HCT116 (cell line): ENCODE measurements around the gene ILDR2. TPM values are rescaled to one million over a fixed set of nuclear protein-coding genes. Genes with fewer than 3 reads are reported as not detected.

ENCODE experiments used
- ATAC-seq: fragments of 200-7000 bp; cut with Tn5 transposase; 2 replicates; pipeline ENCODE4 v1.9.1; 2020; ENCODE audit warnings: mild to moderate bottlenecking, moderate library complexity
- BruUV-seq: library from RNA; stranded (reverse); fragments of 400-500 nt; replicated peaks from 2 replicates; lab custom pipeline; 2021; lab: Mats Ljungman, UMichigan
- CTCF ChIA-PET: fragments of 300-600 bp; sonication (Branson Sonifier 250); formaldehyde crosslinking; loops from one replicate; lab custom pipeline; 2021; ENCODE audit warnings: antibody characterized with exemption; lab: Charles Lee
- POLR2A ChIA-PET: fragments of 300-600, 350-600 bp; sonication (Branson Sonifier 250); formaldehyde crosslinking; loops from one replicate; lab custom pipeline; 2021; ENCODE audit warnings: antibody characterized with exemption; lab: Charles Lee
- RAD21 ChIA-PET, 2 experiments: fragments of 300-600 bp; sonication (Branson Sonifier 250); formaldehyde crosslinking; loops; one replicate each; lab custom pipeline; 2023; ENCODE audit warnings: low total read pairs in 2 of 2; ENCODE audit not compliant: uncharacterized antibody in 2 of 2, unreplicated experiment in 2 of 2, low non-redundant PET in 1 of 2; lab: Charles Lee
- DNase-seq: peaks from one replicate; pipeline ENCODE4 v3.0.0-alpha.2; 2010; ENCODE audit warnings: low read depth, low spot score
- H2AFZ ChIP-seq: fragments of 200-600 bp; shearing (Covaris generic), sonication (generic); 2 replicates; pipeline ENCODE4 v1.6.1; 2017; ENCODE audit warnings: low read depth, mixed run types, mixed read lengths, antibody characterized with exemption, low read length; ENCODE audit not compliant: poor library complexity, severe bottlenecking
- H3K27ac ChIP-seq: 2 replicates; pipeline ENCODE4 v1.5.1; 2012; ENCODE audit warnings: low read depth, low read length
- H3K27me3 ChIP-seq: fragments of 200-600 bp; sonication (generic); 2 replicates; pipeline ENCODE4 v1.6.1; 2016; ENCODE audit warnings: mixed run types, low read length, mixed read lengths; ENCODE audit not compliant: insufficient read depth
- H3K36me3 ChIP-seq, 2 experiments: fragments of 200-500 bp in 1 of 2; fragments of 200-600 bp in 1 of 2; sonication (Bioruptor generic) in 1 of 2; sonication (generic) in 1 of 2; 2 replicates each; pipeline versions ENCODE4 v1.5.1 to v1.6.1; 2014 to 2016; ENCODE audit warnings: low read length in 2 of 2, inconsistent platforms in 1 of 2, mixed read lengths in 1 of 2, mixed run types in 1 of 2; ENCODE audit not compliant: insufficient read depth in 2 of 2, control insufficient read depth in 1 of 2
- H3K4me1 ChIP-seq, 2 experiments: fragments of 200-600 bp in 1 of 2; sonication (generic) in 1 of 2; 2 replicates each; pipeline versions ENCODE4 v1.5.1 to v1.6.1; 2012 to 2017; ENCODE audit warnings: low read length in 2 of 2, inconsistent platforms in 1 of 2, mild to moderate bottlenecking in 1 of 2, mixed read lengths in 1 of 2, mixed run types in 1 of 2, moderate library complexity in 1 of 2; ENCODE audit not compliant: insufficient read depth in 2 of 2, control insufficient read depth in 1 of 2
- H3K4me2 ChIP-seq: fragments of 200-600 bp; sonication (generic); 2 replicates; pipeline ENCODE4 v1.6.1; 2017; ENCODE audit warnings: mixed run types, low read length, mixed read lengths
- H3K4me3 ChIP-seq, 2 experiments: fragments of 200-600 bp in 1 of 2; sonication (generic) in 1 of 2; replicated peaks in 1 of 2; 2 replicates each; pipeline ENCODE4 v1.5.1; 2011 to 2016; ENCODE audit warnings: low read length in 2 of 2, control low read depth in 1 of 2, low read depth in 1 of 2, mild to moderate bottlenecking in 1 of 2, mixed read lengths in 1 of 2, mixed run types in 1 of 2
- H3K79me2 ChIP-seq: fragments of 200-600 bp; sonication (generic); 2 replicates; pipeline ENCODE4 v1.6.1; 2017; ENCODE audit warnings: mild to moderate bottlenecking, mixed run types, low read length, moderate library complexity, mixed read lengths; ENCODE audit not compliant: insufficient read depth
- H3K9ac ChIP-seq: fragments of 200-600 bp; sonication (generic); 2 replicates; pipeline ENCODE4 v1.6.1; 2016; ENCODE audit warnings: low read length, mixed read lengths
- H3K9me2 ChIP-seq: fragments of 200-600 bp; sonication (generic), shearing (Covaris generic); 2 replicates; pipeline ENCODE4 v1.6.1; 2017; ENCODE audit warnings: mixed run types, mild to moderate bottlenecking, moderate library complexity; ENCODE audit not compliant: insufficient read depth
- H3K9me3 ChIP-seq, 2 experiments: fragments of 200-500 bp in 1 of 2; fragments of 200-600 bp in 1 of 2; sonication (Bioruptor generic) in 1 of 2; sonication (generic) in 1 of 2; 2 replicates each; pipeline ENCODE4 v1.6.1; 2014 to 2017; ENCODE audit warnings: low read length in 2 of 2, mixed read lengths in 2 of 2, inconsistent platforms in 1 of 2, low read depth in 1 of 2, mild to moderate bottlenecking in 1 of 2, mixed run types in 1 of 2, moderate library complexity in 1 of 2; ENCODE audit not compliant: control insufficient read depth in 1 of 2, insufficient read depth in 1 of 2
- H4K20me1 ChIP-seq: fragments of 200-600 bp; sonication (generic), shearing (Covaris generic); 2 replicates; pipeline ENCODE4 v1.6.1; 2017; ENCODE audit warnings: mixed run types, mild to moderate bottlenecking, moderate library complexity; ENCODE audit not compliant: insufficient read depth
- ATF3 ChIP-seq: IDR thresholded peaks from 2 replicates; pipeline ENCODE4 v1.6.1; 2012
- CBX3 ChIP-seq: IDR thresholded peaks from 2 replicates; pipeline ENCODE4 v1.6.1; 2012; ENCODE audit warnings: low read depth
- CEBPB ChIP-seq: IDR thresholded peaks from 2 replicates; pipeline ENCODE4 v1.6.1; 2012; ENCODE audit warnings: low read depth
- CTCF ChIP-seq, 3 experiments: fragments of 200-600 bp in 1 of 3; sonication (generic) in 1 of 3; IDR thresholded peaks in 2 of 3; conservative IDR thresholded peaks in 1 of 3; 2 replicates each; pipeline ENCODE4 v1.5.1; 2012 to 2017; ENCODE audit warnings: low read depth in 2 of 3, low read length in 2 of 3, antibody characterized with exemption in 1 of 3, borderline replicate concordance in 1 of 3, control low read depth in 1 of 3, mild to moderate bottlenecking in 1 of 3, mixed read lengths in 1 of 3, mixed run types in 1 of 3, moderate library complexity in 1 of 3; ENCODE audit not compliant: insufficient read depth in 1 of 3
- EGR1 ChIP-seq: IDR thresholded peaks from 2 replicates; pipeline ENCODE4 v1.6.1; 2012; ENCODE audit warnings: low read depth
- ELF1 ChIP-seq: IDR thresholded peaks from 2 replicates; pipeline ENCODE4 v1.6.1; 2012; ENCODE audit warnings: low read depth, borderline replicate concordance
- FOSL1 ChIP-seq: IDR thresholded peaks from 2 replicates; pipeline ENCODE4 v1.6.1; 2012; ENCODE audit warnings: low read depth
- JUND ChIP-seq: IDR thresholded peaks from 2 replicates; pipeline ENCODE4 v1.6.1; 2012
- MAX ChIP-seq: IDR thresholded peaks from 2 replicates; pipeline ENCODE4 v1.6.1; 2012
- POLR2A ChIP-seq: IDR thresholded peaks from 2 replicates; pipeline ENCODE4 v1.7.0; 2011; ENCODE audit warnings: borderline replicate concordance; ENCODE audit not compliant: insufficient read depth, insufficient read length; ENCODE audit errors: extremely low read depth
- POLR2AphosphoS5 ChIP-seq: IDR thresholded peaks from 2 replicates; pipeline ENCODE4 v1.6.1; 2011; ENCODE audit warnings: mild to moderate bottlenecking, low read depth, low read length, moderate library complexity
- RAD21 ChIP-seq: IDR thresholded peaks from 2 replicates; pipeline ENCODE4 v1.6.1; 2012; ENCODE audit warnings: low read depth, mild to moderate bottlenecking
- SP1 ChIP-seq: IDR thresholded peaks from 2 replicates; pipeline ENCODE4 v1.6.1; 2012; ENCODE audit warnings: low read depth
- SRF ChIP-seq: IDR thresholded peaks from 2 replicates; pipeline ENCODE4 v1.6.1; 2012; ENCODE audit warnings: low read depth
- TCF7L2 ChIP-seq: IDR thresholded peaks from 2 replicates; pipeline ENCODE4 v1.7.0; 2011; ENCODE audit warnings: borderline replicate concordance, inconsistent platforms; ENCODE audit not compliant: insufficient read depth, insufficient read length; ENCODE audit errors: extremely low read depth
- YY1 ChIP-seq: IDR thresholded peaks from 2 replicates; pipeline ENCODE4 v1.6.1; 2011; ENCODE audit warnings: low read length, low read depth, moderate library complexity, mild to moderate bottlenecking; ENCODE audit not compliant: insufficient replicate concordance; ENCODE audit errors: extremely low read depth
- ZFX ChIP-seq: fragments of 450-650 bp; IDR thresholded peaks from 2 replicates; pipeline ENCODE4 v1.6.1; 2017
- ZNF274 ChIP-seq: fragments of 200-500 bp; sonication (Bioruptor generic); IDR thresholded peaks from 2 replicates; pipeline ENCODE4 v1.6.1; 2014; ENCODE audit warnings: mild to moderate bottlenecking, low read depth, low read length, inconsistent platforms
- intact Hi-C: fragments of 100-400 bp; cut with micrococcal nuclease; formaldehyde crosslinking; loops from 2 replicates; pipeline ENCODE4 v1.10.0; 2022
- total RNA-seq: library from RNA; stranded (reverse); gene quantifications from one replicate; pipeline ENCODE4 v1.2.1, GENCODE V29; 2021; ENCODE audit not compliant: unreplicated experiment

The ILDR2 gene
- total RNA-seq, 1 experiment from 2014 or later, result 2.4 TPM

- no peak overlapping the region for H3K27ac ChIP-seq
- no peaks in the 10 kb centered on the region for H3K27me3 ChIP-seq
- H3K4me1 ChIP-seq, result no peaks in the 10 kb centered on the region
- no TSS peak for BruUV-seq
- no peak for ATAC-seq
- no peak overlapping the region for H2AFZ ChIP-seq
- H4K20me1 ChIP-seq, result no peaks in the 10 kb centered on the region
- TF ChIP-seq SP1 (no peak), JUND (no peak), SRF (no peak), ELF1 (no peak), TCF7L2 (no peak), CBX3 (no peak), MAX (no peak), YY1 (no peak)
- TF ChIP-seq, all 23 proteins: peak for 0
- intact Hi-C loops, result no loop called here
- Histone ChIP-seq H3K9ac (no peak overlapping the region), H3K79me2 (no peaks in the 10 kb centered on the region), H3K9me2 (no peaks in the 10 kb centered on the region; the same call in 1 of the 2 replicates), H3K4me3 (no peak overlapping the region), H3K4me2 (no peak overlapping the region), H3K36me3 (no peaks in the 10 kb centered on the region), H3K9me3 (no peaks in the 10 kb centered on the region)
- no peak for DNase-seq
- CTCF ChIA-PET, result no interaction called here
- POLR2A ChIA-PET, result no interaction called here
- RAD21 ChIA-PET, result no interaction called here
These were observed 91.2 kb downstream of the ILDR2 start for GRCh38 chr1:166884040-166884642.

GRCh38 chr1:166882893-166883292 is 92.4 kb downstream of the ILDR2 start:
- intact Hi-C loops, result no loop called here
- no peak overlapping the region for H3K9ac ChIP-seq
- no peak overlapping the region for H2AFZ ChIP-seq
- H3K27me3 ChIP-seq, result no peaks in the 10 kb centered on the region
- ATAC-seq, result no peak
- no peak overlapping the region for H3K4me2 ChIP-seq
- H3K4me3 ChIP-seq, result no peak overlapping the region
- CTCF ChIA-PET, result interaction anchor here (1.3 kb wide), 2 partner anchors 19 to 27 kb away, joined by 3 to 4 read pairs; no protein-coding TSS in a partner anchor
- TF ChIP-seq FOSL1, result no peak
- no peak for TF ChIP-seq CTCF (IDR thresholded peaks at IDR 0.05 in 2 of 3, conservative IDR thresholded peaks at IDR 0.05 in 1 of 3; ENCODE audit: borderline replicate concordance in 1 of 3, insufficient read depth in 1 of 3, low read depth in 2 of 3, low read length in 2 of 3)
- TF ChIP-seq POLR2A, result no peak
- no peak for TF ChIP-seq YY1
- no peak for TF ChIP-seq ZFX
- TF ChIP-seq ZNF274, result no peak
- TF ChIP-seq POLR2AphosphoS5, result no peak
- no peak for TF ChIP-seq CEBPB
- no peak for TF ChIP-seq JUND
- TF ChIP-seq SP1, result no peak
- no peak for TF ChIP-seq SRF
- TF ChIP-seq ATF3, result no peak
- no peak for TF ChIP-seq EGR1
- TF ChIP-seq TCF7L2, result no peak
- no peak for TF ChIP-seq MAX
- TF ChIP-seq RAD21, result no peak
- TF ChIP-seq ELF1, result no peak
- no peaks in the 10 kb centered on the region for H3K36me3 ChIP-seq
- H4K20me1 ChIP-seq, result no peaks in the 10 kb centered on the region
- H3K79me2 ChIP-seq, result no peaks in the 10 kb centered on the region
- no peaks in the 10 kb centered on the region; the same call in 1 of the 2 replicates for H3K9me2 ChIP-seq
- H3K27ac ChIP-seq, result no peak overlapping the region
- H3K9me3 ChIP-seq, result no peaks in the 10 kb centered on the region
- H3K4me1 ChIP-seq, result no peaks in the 10 kb centered on the region
- POLR2A ChIA-PET, result no interaction called here
- no TSS peak for BruUV-seq
- RAD21 ChIA-PET, result no interaction called here
- DNase-seq, result no peak
